Endodermal cell (in vitro differentiated cells): ENCODE measurements around the gene SNTB2. TPM values are rescaled to one million over a fixed set of nuclear protein-coding genes. Genes with fewer than 3 reads are reported as not detected.

ENCODE experiments used
- DNase-seq: peaks from one replicate; pipeline ENCODE4 v3.0.0-alpha.2; 2017
- H3K27ac ChIP-seq: 2 replicates; pipeline ENCODE4 v1.5.1; 2013; ENCODE audit warnings: mild to moderate bottlenecking, low read depth, low read length, moderate library complexity
- H3K27me3 ChIP-seq: 2 replicates; pipeline ENCODE4 v1.6.1; 2013; ENCODE audit warnings: mild to moderate bottlenecking, low read length, moderate library complexity; ENCODE audit not compliant: insufficient read depth, control insufficient read depth, poor library complexity, severe bottlenecking
- H3K36me3 ChIP-seq: 2 replicates; pipeline ENCODE4 v1.7.0; 2013; ENCODE audit warnings: mild to moderate bottlenecking, low read length, moderate library complexity; ENCODE audit not compliant: control insufficient read depth, insufficient read depth
- H3K4me1 ChIP-seq: one replicate; pipeline ENCODE4 v1.7.0; 2013; ENCODE audit warnings: low read length; ENCODE audit not compliant: control insufficient read depth, insufficient read depth
- H3K4me3 ChIP-seq: 2 replicates; pipeline ENCODE4 v1.5.1; 2013; ENCODE audit warnings: mild to moderate bottlenecking, low read length, moderate library complexity
- H3K9ac ChIP-seq: 2 replicates; pipeline ENCODE4 v1.6.1; 2013; ENCODE audit warnings: mild to moderate bottlenecking, low read length, moderate library complexity; ENCODE audit not compliant: poor library complexity, severe bottlenecking; ENCODE audit errors: extremely low read depth
- H3K9me3 ChIP-seq: 2 replicates; pipeline ENCODE4 v1.6.1; 2013; ENCODE audit warnings: mild to moderate bottlenecking, low read length, moderate library complexity; ENCODE audit not compliant: control insufficient read depth
- H3K27ac Mint-ChIP-seq: 2 replicates; pipeline ENCODE4 v1.8.0; 2020; ENCODE audit warnings: mixed read lengths
- H3K27me3 Mint-ChIP-seq: 2 replicates; pipeline ENCODE4 v1.8.0; 2021; ENCODE audit warnings: mild to moderate bottlenecking, mixed read lengths; ENCODE audit not compliant: insufficient read depth
- H3K36me3 Mint-ChIP-seq: 2 replicates; pipeline ENCODE4 v1.8.0; 2020; ENCODE audit warnings: low read depth, mixed read lengths
- H3K4me1 Mint-ChIP-seq: 2 replicates; pipeline ENCODE4 v1.8.0; 2020; ENCODE audit warnings: mixed read lengths
- H3K4me3 Mint-ChIP-seq: 2 replicates; pipeline ENCODE4 v1.8.0; 2020; ENCODE audit warnings: mild to moderate bottlenecking, moderate library complexity, mixed read lengths
- H3K9me3 Mint-ChIP-seq: 2 replicates; pipeline ENCODE4 v1.8.0; 2020; ENCODE audit warnings: mild to moderate bottlenecking, mixed read lengths
- WGBS, 2 experiments: methylation state at CpG; one replicate each; pipeline versions ENCODE4 v1.1.5 to v1.1.7; 2013; ENCODE audit warnings: missing lambda C conversion rate in 2 of 2, mixed read lengths in 1 of 2; ENCODE audit not compliant: insufficient coverage in 1 of 2, insufficient read length in 1 of 2; 5-methylcytosine and 5-hydroxymethylcytosine counted together
- total RNA-seq, 2 donors: library from RNA; stranded (reverse); fragmentation: NEBNext Ultra II Directional in 1 of 2; extraction: Animal tissue kit (Norgen Biotek cat#: 25700) in 1 of 2; gene quantifications; 2 replicates in 1 of 2; 3 replicates in 1 of 2; pipeline ENCODE4 v1.2.1, GENCODE V29; 2021
- TF ChIP-seq, protein P1 (sequence below): fragments of 200-600 bp; sonication (generic); conservative IDR thresholded peaks from 2 replicates; pipeline ENCODE4 v1.5.0; 2021; ENCODE audit warnings: antibody characterized with exemption, mild to moderate bottlenecking

Gene SNTB2
- total RNA-seq, 2 donors from 2014 or later = 15.4 to 24.1 TPM

GRCh38 chr16:69267633-69268032 lies 80.7 kb downstream of the SNTB2 start:
- WGBS, 2 experiments = 92 to 98% methylated on average over 3 to 4 of the region's 4 CpGs
- Mint-ChIP-seq H3K27me3 (no peaks in the 10 kb centered on the region), H3K4me1 (peaks cover 3% of the 10 kb centered on the region), H3K9me3 (no peaks in the 10 kb centered on the region), H3K27ac (no peak overlapping the region), H3K36me3 (peaks cover 41% of the 10 kb centered on the region), H3K4me3 (no peak overlapping the region)
- Histone ChIP-seq H3K9ac (no peak overlapping the region), H3K4me1 (peaks cover 4% of the 10 kb centered on the region), H3K27me3 (no peaks in the 10 kb centered on the region), H3K27ac (no peak overlapping the region), H3K36me3 (peaks cover 32% of the 10 kb centered on the region), H3K9me3 (no peaks in the 10 kb centered on the region), H3K4me3 (no peak overlapping the region)
- TF ChIP-seq, protein P1, sequence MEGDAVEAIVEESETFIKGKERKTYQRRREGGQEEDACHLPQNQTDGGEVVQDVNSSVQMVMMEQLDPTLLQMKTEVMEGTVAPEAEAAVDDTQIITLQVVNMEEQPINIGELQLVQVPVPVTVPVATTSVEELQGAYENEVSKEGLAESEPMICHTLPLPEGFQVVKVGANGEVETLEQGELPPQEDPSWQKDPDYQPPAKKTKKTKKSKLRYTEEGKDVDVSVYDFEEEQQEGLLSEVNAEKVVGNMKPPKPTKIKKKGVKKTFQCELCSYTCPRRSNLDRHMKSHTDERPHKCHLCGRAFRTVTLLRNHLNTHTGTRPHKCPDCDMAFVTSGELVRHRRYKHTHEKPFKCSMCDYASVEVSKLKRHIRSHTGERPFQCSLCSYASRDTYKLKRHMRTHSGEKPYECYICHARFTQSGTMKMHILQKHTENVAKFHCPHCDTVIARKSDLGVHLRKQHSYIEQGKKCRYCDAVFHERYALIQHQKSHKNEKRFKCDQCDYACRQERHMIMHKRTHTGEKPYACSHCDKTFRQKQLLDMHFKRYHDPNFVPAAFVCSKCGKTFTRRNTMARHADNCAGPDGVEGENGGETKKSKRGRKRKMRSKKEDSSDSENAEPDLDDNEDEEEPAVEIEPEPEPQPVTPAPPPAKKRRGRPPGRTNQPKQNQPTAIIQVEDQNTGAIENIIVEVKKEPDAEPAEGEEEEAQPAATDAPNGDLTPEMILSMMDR = no peak
- no peak for DNase-seq

DNA sequence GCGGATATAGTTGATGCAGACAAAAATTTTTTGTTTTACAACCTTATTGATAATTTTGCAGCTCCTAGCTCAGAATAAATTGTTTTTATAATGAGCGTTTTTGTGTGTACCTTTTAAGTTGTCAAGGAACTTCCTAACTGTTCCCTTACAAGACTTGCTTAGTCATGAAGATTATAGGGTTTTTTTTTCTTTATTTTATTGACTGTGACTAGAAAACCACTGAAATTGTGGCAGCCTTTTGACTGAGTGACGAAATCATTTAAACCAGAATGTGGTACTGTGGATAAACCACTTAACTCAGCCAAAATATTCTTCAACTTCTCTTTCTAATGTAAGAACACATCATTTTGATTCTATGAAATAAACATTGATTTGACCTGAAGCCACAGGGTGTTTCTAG lies 83.4 kb downstream of the SNTB2 start:
- TF ChIP-seq, protein P1 = no peak
- H3K9ac ChIP-seq = no peak overlapping the region
- H3K4me1 Mint-ChIP-seq = peaks cover 3% of the 10 kb centered on the region
- peaks cover 4% of the 10 kb centered on the region for H3K4me1 ChIP-seq
- H3K4me3 ChIP-seq = no peak overlapping the region
- no peak overlapping the region for H3K27ac Mint-ChIP-seq
- no peak overlapping the region for H3K27ac ChIP-seq
- WGBS, 2 experiments = 96 to 100% methylated on average over 1 to 3 of the region's 3 CpGs
- H3K27me3 ChIP-seq = no peaks in the 10 kb centered on the region
- H3K9me3 ChIP-seq = no peaks in the 10 kb centered on the region
- H3K4me3 Mint-ChIP-seq = no peak overlapping the region
- H3K9me3 Mint-ChIP-seq = no peaks in the 10 kb centered on the region
- H3K36me3 ChIP-seq = peaks cover 31% of the 10 kb centered on the region
- no peaks in the 10 kb centered on the region for H3K27me3 Mint-ChIP-seq
- peaks cover 30% of the 10 kb centered on the region for H3K36me3 Mint-ChIP-seq
- no peak for DNase-seq

DNA sequence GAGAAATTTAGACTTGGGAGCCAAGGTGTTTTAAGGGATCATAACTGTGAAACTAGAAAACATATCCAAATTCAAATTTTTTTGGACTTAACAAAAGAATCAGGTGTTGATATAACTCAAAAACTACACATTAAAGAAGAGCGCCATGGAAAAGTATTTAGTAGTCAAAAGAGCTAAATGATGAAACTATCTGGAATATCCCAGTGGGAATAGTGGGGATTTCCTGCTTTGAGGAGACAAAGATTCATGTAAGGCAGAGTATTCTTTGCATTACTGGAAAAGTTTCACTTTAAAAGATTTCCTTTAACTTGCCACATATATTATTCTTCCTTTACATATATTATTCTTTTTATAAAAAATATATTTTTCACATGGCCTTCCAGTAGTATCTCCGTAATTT lies 83.9 kb downstream of the SNTB2 start:
- no peak overlapping the region for H3K4me3 Mint-ChIP-seq
- Histone ChIP-seq H3K9ac (no peak overlapping the region), H3K27ac (no peak overlapping the region), H3K4me3 (no peak overlapping the region), H3K27me3 (no peaks in the 10 kb centered on the region), H3K9me3 (no peaks in the 10 kb centered on the region), H3K4me1 (peaks cover 4% of the 10 kb centered on the region), H3K36me3 (peaks cover 31% of the 10 kb centered on the region)
- H3K9me3 Mint-ChIP-seq = no peaks in the 10 kb centered on the region
- no peaks in the 10 kb centered on the region for H3K27me3 Mint-ChIP-seq
- H3K27ac Mint-ChIP-seq = no peak overlapping the region
- DNase-seq = no peak
- H3K36me3 Mint-ChIP-seq = peaks cover 30% of the 10 kb centered on the region
- 91% methylated on average over 2 of the region's 2 CpGs; no CpG with 5 or more reads in 1 of the 2 experiments for WGBS, 2 experiments
- H3K4me1 Mint-ChIP-seq = peaks cover 3% of the 10 kb centered on the region
- TF ChIP-seq, protein P1 = no peak
